ENCODE measurements around the gene ALG9. TPM values are rescaled to one million over a fixed set of nuclear protein-coding genes. Genes with fewer than 3 reads are reported as not detected.
"Not testable (repeated sequence)": the region's sequence is repeated elsewhere in the genome, so short reads cannot be mapped to it uniquely, and the experiment has no call there.

Gene ALG9
- total RNA-seq, 1 donor from 2014 or later = 16.8 TPM

- Histone ChIP-seq H3K4me3 (no peak overlapping the region), H3K4me1 (no peaks in the 10 kb centered on the region), H3K36me3 (no peaks in the 10 kb centered on the region), H3K9me3 (peaks cover 0 to 4% of the 10 kb centered on the region in 2 donors), H3K27ac (no peak overlapping the region), H3K27me3 (no peaks in the 10 kb centered on the region)
- no peak for DNase-seq (ENCODE audit: low spot score in 2 of 2)
- intact Hi-C loops (cut with DNase I) = no loop called here
- TF ChIP-seq CTCF (IDR thresholded peaks at IDR 0.05) = no peak
These were observed 15.5 kb upstream of the ALG9 start for GRCh38 chr11:111886844-111887243.

- no peak for DNase-seq (ENCODE audit: low spot score in 2 of 2)
- no peaks in the 10 kb centered on the region for H3K36me3 ChIP-seq
- no peak overlapping the region for H3K4me3 ChIP-seq
- no peaks in the 10 kb centered on the region for H3K9me3 ChIP-seq
- intact Hi-C loops (cut with DNase I) = no loop called here
- H3K27me3 ChIP-seq = no peaks in the 10 kb centered on the region
- H3K27ac ChIP-seq = no peak overlapping the region
- H3K4me1 ChIP-seq = no peaks in the 10 kb centered on the region
- TF ChIP-seq CTCF (IDR thresholded peaks at IDR 0.05) = no peak
These were observed 14.7 kb upstream of the ALG9 start for GRCh38 chr11:111886032-111886431.

GRCh38 chr11:111885053-111885452 lies 13.7 kb upstream of the ALG9 start:
- intact Hi-C loops (cut with DNase I); H3K4me3 ChIP-seq; H3K9me3 ChIP-seq; H3K27ac ChIP-seq; DNase-seq (ENCODE audit: low spot score in 2 of 2); H3K27me3 ChIP-seq; H3K36me3 ChIP-seq; H3K4me1 ChIP-seq: not testable (repeated sequence)

- H3K27me3 ChIP-seq = no peaks in the 10 kb centered on the region
- H3K4me3 ChIP-seq = no peak overlapping the region
- H3K27ac ChIP-seq = no peak overlapping the region
- intact Hi-C loops (cut with DNase I) = no loop called here
- peaks cover 0 to 11% of the 10 kb centered on the region in 2 donors for H3K4me1 ChIP-seq
- no peaks in the 10 kb centered on the region for H3K36me3 ChIP-seq
- DNase-seq (ENCODE audit: low spot score in 2 of 2) = no peak
- H3K9me3 ChIP-seq = no peaks in the 10 kb centered on the region
- no peak for TF ChIP-seq CTCF (IDR thresholded peaks at IDR 0.05)
These were observed 10.8 kb upstream of the ALG9 start for GRCh38 chr11:111882202-111882601.

GRCh38 chr11:111879637-111879960 lies 8.2 kb upstream of the ALG9 start:
- DNase-seq (ENCODE audit: low spot score in 2 of 2) = no peak
- Histone ChIP-seq H3K4me1 (peaks cover 0 to 11% of the 10 kb centered on the region in 2 donors), H3K9me3 (no peaks in the 10 kb centered on the region), H3K4me3 (peak overlapping the region; percentile 71 to 74), H3K27ac (peak overlapping the region; percentile 90 to 97), H3K27me3 (no peaks in the 10 kb centered on the region), H3K36me3 (peaks cover 0 to 3% of the 10 kb centered on the region in 2 donors)
- intact Hi-C loops (cut with DNase I) = loop anchor here (1.0 to 5.0 kb wide), 5 partner anchors 32 to 207 kb away; partner anchors contain the start of genes CRYAB, SDHD and TIMM8B
- TF ChIP-seq CTCF (IDR thresholded peaks at IDR 0.05) = no peak

- H3K27me3 ChIP-seq = no peaks in the 10 kb centered on the region
- peak; percentile 89 to 99 for DNase-seq (ENCODE audit: low spot score in 2 of 2)
- intact Hi-C loops (cut with DNase I) = loop anchor here (1.0 to 5.0 kb wide), 5 partner anchors 32 to 208 kb away; partner anchors contain the start of genes CRYAB, SDHD and TIMM8B
- no peaks in the 10 kb centered on the region for H3K9me3 ChIP-seq
- peak; percentile 97 to 98 (median 98) for TF ChIP-seq CTCF (IDR thresholded peaks at IDR 0.05)
- peak within 1 kb of the TSS; percentile 90 to 97 for H3K27ac ChIP-seq
- peaks cover 0 to 11% of the 10 kb centered on the region in 2 donors for H3K4me1 ChIP-seq
- H3K36me3 ChIP-seq = peaks cover 0 to 3% of the 10 kb centered on the region in 2 donors
- peak within 1 kb of the TSS; percentile 71 to 74 for H3K4me3 ChIP-seq
These were observed 7.7 kb upstream of the ALG9 start, which contains the start of the genes CFAP68 and FDXACB1 for GRCh38 chr11:111878849-111879636. TSS of gene CFAP68 (plus strand) at chr11:111879541. CDS start at chr11:111879561, 20 bp downstream. TSS of gene FDXACB1 (minus strand) at chr11:111879165. CDS start at chr11:111879132, 33 bp downstream.

All from ascending aorta (tissue), 2 donors.